HepG2 (cell line): ENCODE data around the gene TULP3. TPM values are rescaled to one million over a fixed set of nuclear protein-coding genes. Genes with fewer than 3 reads are reported as not detected.

Experiments
- IKZF5 ChIP-seq: IDR thresholded peaks from 2 replicates; pipeline ENCODE4 v1.6.1; 2018; ENCODE audit warnings: missing genetic modification reagents, mild to moderate bottlenecking, missing compliant biosample characterization
- MAZ ChIP-seq, 2 experiments: sonication (generic) in 1 of 2; formaldehyde crosslinking in 1 of 2; IDR thresholded peaks; 2 replicates each; pipeline versions ENCODE4 v1.5.0 to v1.6.1; 2012 to 2020; ENCODE audit warnings: low read depth in 2 of 2, mild to moderate bottlenecking in 2 of 2, borderline replicate concordance in 1 of 2, improper control_type of control experiment in 1 of 2, low read length in 1 of 2, missing genetic modification reagents in 1 of 2, moderate library complexity in 1 of 2
- NFRKB ChIP-seq: fragments of 450-650 bp; IDR thresholded peaks from 2 replicates; pipeline ENCODE4 v1.6.1; 2017
- PCBP2 ChIP-seq: fragments of 200-400 bp; formaldehyde crosslinking; optimal IDR thresholded peaks from 2 replicates; pipeline ENCODE3; 2018; ENCODE audit warnings: low read length, low read depth; ENCODE audit not compliant: poor library complexity, severe bottlenecking
- ZNF326 ChIP-seq: sonication (generic); formaldehyde crosslinking; IDR thresholded peaks from 2 replicates; pipeline ENCODE4 v1.4.0; 2020; ENCODE audit warnings: missing genetic modification reagents, borderline replicate concordance
- ZNF407 ChIP-seq: sonication (generic); formaldehyde crosslinking; IDR thresholded peaks from one replicate; pipeline ENCODE4 v1.5.1; 2020; ENCODE audit warnings: mild to moderate bottlenecking, missing genetic modification reagents; ENCODE audit errors: not compliant biosample characterization
- ZNF660 ChIP-seq: sonication (generic); formaldehyde crosslinking; IDR thresholded peaks from 2 replicates; pipeline ENCODE4 v1.5.1; 2020; ENCODE audit warnings: mild to moderate bottlenecking, low read depth, missing genetic modification reagents, borderline replicate concordance
- polyA plus RNA-seq, 8 experiments: library from polyadenylated mRNA; depleted of rRNA in 3 of 8; stranded (reverse) in 7 of 8; unstranded in 1 of 8; fragments of >200 nt; fragmentation: Illumina TruSeq in 4 of 8; extraction: Trizol in 4 of 8; gene quantifications; 2 replicates each; pipeline versions ENCODE4 v1.2.1 to v1.2.3, GENCODE V29; 2011 to 2016; ENCODE audit warnings: low read depth in 4 of 8, missing spikeins in 1 of 8, mixed read lengths in 1 of 8; ENCODE audit not compliant: insufficient read depth in 1 of 8
- total RNA-seq, 5 experiments: library from RNA; depleted of rRNA; stranded (reverse); fragments of >200 nt; fragmentation: Illumina TruSeq; extraction: Trizol; gene quantifications; 2 replicates each; pipeline ENCODE4 v1.2.3, GENCODE V29; 2016; ENCODE audit warnings: low read depth in 1 of 5
- TF ChIP-seq, protein P1 (sequence below), 2 experiments: fragments of 450-650 bp in 1 of 2; sonication (generic) in 1 of 2; formaldehyde crosslinking in 1 of 2; IDR thresholded peaks; 2 replicates each; pipeline versions ENCODE4 v1.6.1 to v1.8.0; 2016 to 2022; ENCODE audit warnings: antibody characterized with exemption in 1 of 2, mild to moderate bottlenecking in 1 of 2, missing genetic modification reagents in 1 of 2

Gene TULP3
- total and polyA plus RNA-seq, 2 of the 13 experiments (the other 11 are each of a cell fraction or from before 2014, with no cell fraction given), result 11.2 to 13.2 TPM

DNA sequence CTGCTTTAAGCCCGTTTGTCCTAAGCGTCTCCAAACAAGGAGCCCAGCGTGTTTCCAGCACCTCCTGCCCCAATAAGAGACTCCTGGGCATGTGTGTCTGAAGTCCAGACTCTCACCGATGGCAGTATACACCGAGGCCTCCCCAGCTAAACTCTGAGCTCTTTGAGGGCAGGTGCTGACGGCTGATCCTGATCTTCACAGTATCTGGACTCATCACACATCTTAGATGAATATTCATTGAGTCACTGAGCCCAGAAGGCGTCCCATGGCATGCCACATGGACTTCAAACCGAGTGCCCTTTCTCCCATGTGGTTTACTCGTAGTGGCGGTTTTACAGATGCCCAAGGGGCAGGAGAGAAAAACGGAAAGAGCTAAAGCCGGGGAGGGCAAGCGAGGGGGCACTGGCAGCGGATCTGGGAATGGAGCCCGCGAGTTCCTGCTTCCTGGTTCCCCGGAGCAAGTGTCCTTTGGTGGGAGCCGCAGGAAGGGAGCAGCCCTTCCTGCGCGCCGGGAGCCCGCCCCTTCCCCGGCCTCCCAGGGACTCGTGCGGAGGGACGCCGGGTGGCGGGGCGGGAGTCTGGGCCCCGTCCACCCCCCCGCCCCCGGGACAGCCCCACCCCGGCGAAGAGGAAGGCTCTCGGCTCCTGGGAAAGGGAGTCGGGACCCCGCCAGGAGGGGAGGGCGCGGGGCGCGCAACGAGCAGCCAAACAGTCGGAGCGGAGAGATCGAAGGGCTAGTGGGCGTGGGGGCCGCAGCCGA, 67.9 kb downstream of the TULP3 start (continued):
- TF ChIP-seq ZNF660 (no peak), IKZF5 (CRISPR knock-in tag) (peak; percentile 72), ZNF407 (peak; percentile 45), ZNF326 (no peak), NFRKB (no peak), MAZ (IDR thresholded peaks at IDR 0.05; ENCODE audit: borderline replicate concordance, low read depth, low read length) (no peak; the same call in 1 of the 2 replicates), MAZ (CRISPR knock-in tag; IDR thresholded peaks at IDR 0.05; ENCODE audit: low read depth) (0 out of 2 replicates have a peak, but pooled peaks have one; percentile 17), PCBP2 (no peak)
- TF ChIP-seq, protein P1, sequence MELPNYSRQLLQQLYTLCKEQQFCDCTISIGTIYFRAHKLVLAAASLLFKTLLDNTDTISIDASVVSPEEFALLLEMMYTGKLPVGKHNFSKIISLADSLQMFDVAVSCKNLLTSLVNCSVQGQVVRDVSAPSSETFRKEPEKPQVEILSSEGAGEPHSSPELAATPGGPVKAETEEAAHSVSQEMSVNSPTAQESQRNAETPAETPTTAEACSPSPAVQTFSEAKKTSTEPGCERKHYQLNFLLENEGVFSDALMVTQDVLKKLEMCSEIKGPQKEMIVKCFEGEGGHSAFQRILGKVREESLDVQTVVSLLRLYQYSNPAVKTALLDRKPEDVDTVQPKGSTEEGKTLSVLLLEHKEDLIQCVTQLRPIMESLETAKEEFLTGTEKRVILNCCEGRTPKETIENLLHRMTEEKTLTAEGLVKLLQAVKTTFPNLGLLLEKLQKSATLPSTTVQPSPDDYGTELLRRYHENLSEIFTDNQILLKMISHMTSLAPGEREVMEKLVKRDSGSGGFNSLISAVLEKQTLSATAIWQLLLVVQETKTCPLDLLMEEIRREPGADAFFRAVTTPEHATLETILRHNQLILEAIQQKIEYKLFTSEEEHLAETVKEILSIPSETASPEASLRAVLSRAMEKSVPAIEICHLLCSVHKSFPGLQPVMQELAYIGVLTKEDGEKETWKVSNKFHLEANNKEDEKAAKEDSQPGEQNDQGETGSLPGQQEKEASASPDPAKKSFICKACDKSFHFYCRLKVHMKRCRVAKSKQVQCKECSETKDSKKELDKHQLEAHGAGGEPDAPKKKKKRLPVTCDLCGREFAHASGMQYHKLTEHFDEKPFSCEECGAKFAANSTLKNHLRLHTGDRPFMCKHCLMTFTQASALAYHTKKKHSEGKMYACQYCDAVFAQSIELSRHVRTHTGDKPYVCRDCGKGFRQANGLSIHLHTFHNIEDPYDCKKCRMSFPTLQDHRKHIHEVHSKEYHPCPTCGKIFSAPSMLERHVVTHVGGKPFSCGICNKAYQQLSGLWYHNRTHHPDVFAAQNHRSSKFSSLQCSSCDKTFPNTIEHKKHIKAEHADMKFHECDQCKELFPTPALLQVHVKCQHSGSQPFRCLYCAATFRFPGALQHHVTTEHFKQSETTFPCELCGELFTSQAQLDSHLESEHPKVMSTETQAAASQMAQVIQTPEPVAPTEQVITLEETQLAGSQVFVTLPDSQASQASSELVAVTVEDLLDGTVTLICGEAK (IDR thresholded peaks at IDR 0.05), result no peak
- TF ChIP-seq, protein P1 (CRISPR knock-in tag; IDR thresholded peaks at IDR 0.05), result no peak
